PC-9 (cell line): ENCODE measurements around the gene ATL2.

Source experiments
- EZH2 ChIP-seq: fragments of 200-600 bp; sonication (generic); IDR thresholded peaks from 2 replicates; pipeline ENCODE4 v1.8.0; 2017; ENCODE audit warnings: antibody characterized with exemption, low read depth
- TF ChIP-seq, protein P1 (sequence below): fragments of 200-600 bp; sonication (generic); conservative IDR thresholded peaks from 2 replicates; pipeline ENCODE4 v1.6.1; 2017; ENCODE audit warnings: mixed run types, antibody characterized with exemption, mild to moderate bottlenecking, moderate library complexity

DNA sequence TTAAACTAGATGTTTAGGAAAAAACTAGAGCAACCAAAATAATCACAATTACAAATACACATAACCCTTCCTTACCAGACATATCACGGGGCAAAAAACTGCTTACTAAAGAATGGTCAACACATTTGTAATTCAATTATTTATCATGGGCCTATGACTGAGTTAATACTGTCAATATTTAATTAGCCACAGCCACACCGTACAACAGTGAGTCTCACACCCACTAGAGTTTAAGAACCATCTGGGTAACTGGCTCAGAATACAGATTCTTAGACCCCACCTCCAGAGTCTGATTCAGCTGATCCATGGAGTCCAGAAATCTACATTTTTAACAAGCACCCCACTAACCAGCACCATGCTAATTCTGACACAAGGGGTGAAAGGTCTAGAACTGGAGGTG, 14.8 kb downstream of the ATL2 start:
- TF ChIP-seq, protein P1, sequence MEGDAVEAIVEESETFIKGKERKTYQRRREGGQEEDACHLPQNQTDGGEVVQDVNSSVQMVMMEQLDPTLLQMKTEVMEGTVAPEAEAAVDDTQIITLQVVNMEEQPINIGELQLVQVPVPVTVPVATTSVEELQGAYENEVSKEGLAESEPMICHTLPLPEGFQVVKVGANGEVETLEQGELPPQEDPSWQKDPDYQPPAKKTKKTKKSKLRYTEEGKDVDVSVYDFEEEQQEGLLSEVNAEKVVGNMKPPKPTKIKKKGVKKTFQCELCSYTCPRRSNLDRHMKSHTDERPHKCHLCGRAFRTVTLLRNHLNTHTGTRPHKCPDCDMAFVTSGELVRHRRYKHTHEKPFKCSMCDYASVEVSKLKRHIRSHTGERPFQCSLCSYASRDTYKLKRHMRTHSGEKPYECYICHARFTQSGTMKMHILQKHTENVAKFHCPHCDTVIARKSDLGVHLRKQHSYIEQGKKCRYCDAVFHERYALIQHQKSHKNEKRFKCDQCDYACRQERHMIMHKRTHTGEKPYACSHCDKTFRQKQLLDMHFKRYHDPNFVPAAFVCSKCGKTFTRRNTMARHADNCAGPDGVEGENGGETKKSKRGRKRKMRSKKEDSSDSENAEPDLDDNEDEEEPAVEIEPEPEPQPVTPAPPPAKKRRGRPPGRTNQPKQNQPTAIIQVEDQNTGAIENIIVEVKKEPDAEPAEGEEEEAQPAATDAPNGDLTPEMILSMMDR: no peak
- no peak for TF ChIP-seq EZH2
